Endothelial cell of umbilical vein (primary cell): ENCODE data around the gene COLGALT1. TPM values are rescaled to one million over a fixed set of nuclear protein-coding genes. Genes with fewer than 3 reads are reported as not detected.

Source experiments
- BruUV-seq: library from RNA; stranded (reverse); fragments of 400-500 nt; replicated peaks from 2 replicates; lab custom pipeline; 2021; lab: Mats Ljungman, UMichigan
- CTCF ChIA-PET: fragments of 300-600, 350-600 bp; sonication (Branson Sonifier 250); formaldehyde crosslinking; loops from one replicate; lab custom pipeline; 2021; ENCODE audit warnings: antibody characterized with exemption, inconsistent platforms; lab: Charles Lee
- POLR2A ChIA-PET: fragments of 300-600, 350-600 bp; sonication (Branson Sonifier 250); formaldehyde crosslinking; loops from one replicate; lab custom pipeline; 2021; ENCODE audit warnings: antibody characterized with exemption, inconsistent platforms; lab: Charles Lee
- DNase-seq: peaks from one replicate; pipeline ENCODE4 v3.0.0-alpha.2; 2011; ENCODE audit warnings: low read depth, low spot score
- FAIRE-seq: peaks from 2 replicates; lab custom pipeline; 2011; peaks lifted over from hg19 to GRCh38; lab: Jason Lieb, UNC
- H2AFZ ChIP-seq: 2 replicates; pipeline ENCODE4 v1.6.0; 2012; ENCODE audit warnings: low read depth, low read length, control low read depth, inconsistent platforms
- H3K27ac ChIP-seq: 2 replicates; pipeline ENCODE4 v1.5.1; 2011; ENCODE audit warnings: low read depth, mild to moderate bottlenecking, control low read depth, low read length, moderate library complexity; ENCODE audit not compliant: insufficient read depth
- H3K27me3 ChIP-seq, 2 experiments: 2 replicates each; pipeline versions ENCODE4 v1.6.0 to v1.6.1; 2011; ENCODE audit warnings: low read length in 2 of 2, mixed read lengths in 1 of 2; ENCODE audit not compliant: control insufficient read depth in 2 of 2, insufficient read depth in 2 of 2
- H3K36me3 ChIP-seq, 2 experiments: 2 replicates in 1 of 2; 3 replicates in 1 of 2; pipeline ENCODE4 v1.5.1; 2011; ENCODE audit warnings: low read length in 2 of 2, mild to moderate bottlenecking in 1 of 2, moderate library complexity in 1 of 2; ENCODE audit not compliant: control insufficient read depth in 2 of 2, insufficient read depth in 2 of 2; ENCODE audit errors: extremely low read depth in 1 of 2
- H3K4me1 ChIP-seq: 3 replicates; pipeline ENCODE4 v1.5.1; 2011; ENCODE audit warnings: mild to moderate bottlenecking, low read length; ENCODE audit not compliant: control insufficient read depth, insufficient read depth; ENCODE audit errors: extremely low read depth
- H3K4me2 ChIP-seq: 2 replicates; pipeline ENCODE4 v1.6.1; 2011; ENCODE audit warnings: low read length, control low read depth, mixed read lengths; ENCODE audit not compliant: insufficient read depth
- H3K4me3 ChIP-seq, 3 experiments: fragments of 200-600 bp in 1 of 3; sonication (generic), shearing (Covaris generic) in 1 of 3; replicated peaks in 1 of 3; 2 replicates each; pipeline ENCODE4 v1.5.1; 2011 to 2016; ENCODE audit warnings: control low read depth in 3 of 3, low read length in 3 of 3, mild to moderate bottlenecking in 2 of 3, inconsistent platforms in 1 of 3, low read depth in 1 of 3, moderate library complexity in 1 of 3; ENCODE audit not compliant: insufficient read depth in 1 of 3
- H3K79me2 ChIP-seq: 2 replicates; pipeline ENCODE4 v1.6.0; 2012; ENCODE audit warnings: low read length, inconsistent platforms; ENCODE audit not compliant: control insufficient read depth, insufficient read depth
- H3K9ac ChIP-seq: replicated peaks from 2 replicates; pipeline ENCODE3; 2011; ENCODE audit warnings: low read length, control low read depth; ENCODE audit not compliant: insufficient read depth; ENCODE audit errors: extremely low read depth
- H3K9me1 ChIP-seq: replicated peaks from 3 replicates; pipeline ENCODE4 v1.6.0; 2011; ENCODE audit warnings: mild to moderate bottlenecking, low read length; ENCODE audit not compliant: control insufficient read depth, insufficient read depth; ENCODE audit errors: extremely low read depth
- H3K9me3 ChIP-seq: replicated peaks from 2 replicates; pipeline ENCODE4 v1.5.1; 2012; ENCODE audit warnings: low read length, inconsistent platforms; ENCODE audit not compliant: control insufficient read depth, insufficient read depth
- H4K20me1 ChIP-seq: replicated peaks from 2 replicates; pipeline ENCODE3; 2011; ENCODE audit warnings: mild to moderate bottlenecking, low read length; ENCODE audit not compliant: control insufficient read depth, insufficient read depth; ENCODE audit errors: extremely low read depth
- EZH2 ChIP-seq: IDR thresholded peaks from 2 replicates; pipeline ENCODE4 v1.6.1; 2012; ENCODE audit warnings: borderline replicate concordance, low read depth, mild to moderate bottlenecking, moderate library complexity, low read length, inconsistent platforms; ENCODE audit not compliant: severe bottlenecking
- FOS ChIP-seq: IDR thresholded peaks from 2 replicates; pipeline ENCODE4 v1.6.1; 2011; ENCODE audit warnings: mild to moderate bottlenecking, low read length, moderate library complexity, borderline replicate concordance; ENCODE audit not compliant: insufficient read depth
- GATA2 ChIP-seq: IDR thresholded peaks from 2 replicates; pipeline ENCODE4 v1.7.0; 2011; ENCODE audit warnings: low read depth, mild to moderate bottlenecking, moderate library complexity, mixed read lengths, low read length; ENCODE audit not compliant: insufficient read length, insufficient read depth
- JUN ChIP-seq: IDR thresholded peaks from 2 replicates; pipeline ENCODE4 v1.6.1; 2011; ENCODE audit warnings: borderline replicate concordance, low read depth; ENCODE audit not compliant: insufficient read length, insufficient read depth
- MYC ChIP-seq: IDR thresholded peaks from one replicate; pipeline ENCODE4 v1.6.1; 2011; ENCODE audit warnings: mild to moderate bottlenecking, low read depth, low read length
- POLR2A ChIP-seq: IDR thresholded peaks from 2 replicates; pipeline ENCODE4 v1.6.1; 2012; ENCODE audit warnings: low read depth, mild to moderate bottlenecking, control low read depth, low read length
- POLR2AphosphoS5 ChIP-seq: IDR thresholded peaks from 2 replicates; pipeline ENCODE4 v1.6.1; 2012; ENCODE audit warnings: low read depth, mild to moderate bottlenecking, control low read depth, low read length, moderate library complexity; ENCODE audit not compliant: insufficient read depth
- dilution Hi-C: fragments of 300-500 bp; cut with MboI; formaldehyde crosslinking; loops from one replicate; pipeline ENCODE4 v1.15.0; 2019; ENCODE audit warnings: low sequenced_read_pairs; ENCODE audit not compliant: extremely low pct_ligation_motif_present
- intact Hi-C: fragments of 100-400 bp; cut with micrococcal nuclease; formaldehyde crosslinking; loops from one replicate; pipeline ENCODE4 v1.10.0; 2022
- polyA plus RNA-seq, 4 experiments: library from polyadenylated mRNA; depleted of rRNA in 3 of 4; stranded (reverse) in 3 of 4; unstranded in 1 of 4; fragments of >200 nt; gene quantifications; 2 replicates each; pipeline versions ENCODE4 v1.2.1 to v1.2.3, GENCODE V29; 2011 to 2012; ENCODE audit warnings: missing spikeins in 1 of 4
- total RNA-seq: library from RNA; stranded (reverse); gene quantifications from 2 replicates; pipeline ENCODE4 v1.2.3, GENCODE V29; 2021
- TF ChIP-seq, protein P1 (sequence below), 2 donors: IDR thresholded peaks; 1 replicate in 1 of 2; 2 replicates in 1 of 2; pipeline ENCODE4 v1.5.1; 2011; ENCODE audit warnings: low read length in 2 of 2, mild to moderate bottlenecking in 2 of 2, moderate library complexity in 2 of 2, control low read depth in 1 of 2, inconsistent platforms in 1 of 2, low read depth in 1 of 2; ENCODE audit not compliant: insufficient read depth in 1 of 2; ENCODE audit errors: extremely low read depth in 1 of 2
- TF ChIP-seq, protein P2 (sequence below): IDR thresholded peaks from 2 replicates; pipeline ENCODE4 v1.6.1; 2011; ENCODE audit not compliant: insufficient read depth, insufficient read length

The COLGALT1 gene
- total and polyA plus RNA-seq, 2 donors (not counting 3 experiments of a cell fraction or from before 2014, with no cell fraction given), result 263 to 355 TPM

DNA sequence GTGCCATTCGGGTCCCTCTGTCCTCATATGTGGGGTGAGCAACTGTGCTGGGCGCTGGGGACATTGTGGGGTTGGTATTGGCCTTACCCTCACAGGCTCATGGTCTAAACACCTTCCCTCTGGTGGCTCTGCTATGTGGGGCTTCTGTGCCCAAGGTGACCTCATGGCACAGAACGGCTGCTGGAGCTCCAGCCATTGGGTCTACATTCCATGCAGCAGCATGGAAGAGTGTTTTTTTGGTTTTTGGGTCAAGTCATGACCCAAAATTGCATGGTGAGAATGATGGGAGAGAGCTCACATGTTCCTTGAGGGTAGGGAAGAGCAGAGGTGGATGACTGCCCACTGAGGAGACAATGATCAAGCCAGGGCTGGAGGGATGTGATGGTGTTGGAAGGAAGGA lies 26.8 kb upstream of the COLGALT1 start:
- H3K9ac ChIP-seq, result no peak overlapping the region
- ChIA-PET CTCF (interaction anchor here (1.5 to 3.1 kb wide), 2 partner anchors 11 to 45 kb away, joined by 3 to 11 read pairs; no protein-coding TSS in a partner anchor), POLR2A (interaction anchor here (1.5 kb wide), 1 partner anchor 17 kb away, joined by 3 read pairs; the partner anchor contains the start of gene PGLS)
- H2AFZ ChIP-seq, result no peak overlapping the region
- intact Hi-C loops, result no loop called here
- H3K4me1 ChIP-seq, result no peaks in the 10 kb centered on the region
- H3K9me1 ChIP-seq, result no peaks in the 10 kb centered on the region
- TF ChIP-seq, protein P1, sequence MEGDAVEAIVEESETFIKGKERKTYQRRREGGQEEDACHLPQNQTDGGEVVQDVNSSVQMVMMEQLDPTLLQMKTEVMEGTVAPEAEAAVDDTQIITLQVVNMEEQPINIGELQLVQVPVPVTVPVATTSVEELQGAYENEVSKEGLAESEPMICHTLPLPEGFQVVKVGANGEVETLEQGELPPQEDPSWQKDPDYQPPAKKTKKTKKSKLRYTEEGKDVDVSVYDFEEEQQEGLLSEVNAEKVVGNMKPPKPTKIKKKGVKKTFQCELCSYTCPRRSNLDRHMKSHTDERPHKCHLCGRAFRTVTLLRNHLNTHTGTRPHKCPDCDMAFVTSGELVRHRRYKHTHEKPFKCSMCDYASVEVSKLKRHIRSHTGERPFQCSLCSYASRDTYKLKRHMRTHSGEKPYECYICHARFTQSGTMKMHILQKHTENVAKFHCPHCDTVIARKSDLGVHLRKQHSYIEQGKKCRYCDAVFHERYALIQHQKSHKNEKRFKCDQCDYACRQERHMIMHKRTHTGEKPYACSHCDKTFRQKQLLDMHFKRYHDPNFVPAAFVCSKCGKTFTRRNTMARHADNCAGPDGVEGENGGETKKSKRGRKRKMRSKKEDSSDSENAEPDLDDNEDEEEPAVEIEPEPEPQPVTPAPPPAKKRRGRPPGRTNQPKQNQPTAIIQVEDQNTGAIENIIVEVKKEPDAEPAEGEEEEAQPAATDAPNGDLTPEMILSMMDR (IDR thresholded peaks at IDR 0.05; ENCODE audit: extremely low read depth in 1 of 2, insufficient read depth in 1 of 2, low read depth in 1 of 2, low read length in 2 of 2), result no peak
- TF ChIP-seq POLR2A, result no peak
- no peak for TF ChIP-seq MYC
- TF ChIP-seq EZH2, result no peak
- no peak for TF ChIP-seq JUN
- TF ChIP-seq POLR2AphosphoS5, result no peak
- TF ChIP-seq FOS, result no peak
- TF ChIP-seq, protein P2, sequence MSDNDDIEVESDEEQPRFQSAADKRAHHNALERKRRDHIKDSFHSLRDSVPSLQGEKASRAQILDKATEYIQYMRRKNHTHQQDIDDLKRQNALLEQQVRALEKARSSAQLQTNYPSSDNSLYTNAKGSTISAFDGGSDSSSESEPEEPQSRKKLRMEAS, result no peak
- no peak for TF ChIP-seq GATA2
- no peak overlapping the region for H3K4me2 ChIP-seq
- no TSS peak for BruUV-seq
- FAIRE-seq (no peak), DNase-seq (no peak)
- H4K20me1 ChIP-seq, result no peaks in the 10 kb centered on the region
- H3K4me3 ChIP-seq, result no peak overlapping the region
- H3K36me3 ChIP-seq, result no peaks in the 10 kb centered on the region
- no peak overlapping the region for H3K27ac ChIP-seq
- H3K9me3 ChIP-seq, result no peaks in the 10 kb centered on the region
- no peaks in the 10 kb centered on the region for H3K79me2 ChIP-seq
- dilution Hi-C loops, result no loop called here
- peaks cover 2% of the 10 kb centered on the region in 2 experiments for H3K27me3 ChIP-seq
